Endothelial cell of umbilical vein (primary cell): ENCODE measurements around the gene KIF23. TPM values are rescaled to one million over a fixed set of nuclear protein-coding genes. Genes with fewer than 3 reads are reported as not detected.

ENCODE experiments used
- BruUV-seq: library from RNA; stranded (reverse); fragments of 400-500 nt; replicated peaks from 2 replicates; lab custom pipeline; 2021; lab: Mats Ljungman, UMichigan
- CTCF ChIA-PET: fragments of 300-600, 350-600 bp; sonication (Branson Sonifier 250); formaldehyde crosslinking; loops from one replicate; lab custom pipeline; 2021; ENCODE audit warnings: antibody characterized with exemption, inconsistent platforms; lab: Charles Lee
- POLR2A ChIA-PET: fragments of 300-600, 350-600 bp; sonication (Branson Sonifier 250); formaldehyde crosslinking; loops from one replicate; lab custom pipeline; 2021; ENCODE audit warnings: antibody characterized with exemption, inconsistent platforms; lab: Charles Lee
- DNase-seq: peaks from one replicate; pipeline ENCODE4 v3.0.0-alpha.2; 2011; ENCODE audit warnings: low read depth, low spot score
- FAIRE-seq: peaks from 2 replicates; lab custom pipeline; 2011; peaks lifted over from hg19 to GRCh38; lab: Jason Lieb, UNC
- H2AFZ ChIP-seq: 2 replicates; pipeline ENCODE4 v1.6.0; 2012; ENCODE audit warnings: low read depth, low read length, control low read depth, inconsistent platforms
- H3K27ac ChIP-seq: 2 replicates; pipeline ENCODE4 v1.5.1; 2011; ENCODE audit warnings: low read depth, mild to moderate bottlenecking, control low read depth, low read length, moderate library complexity; ENCODE audit not compliant: insufficient read depth
- H3K27me3 ChIP-seq, 2 experiments: 2 replicates each; pipeline versions ENCODE4 v1.6.0 to v1.6.1; 2011; ENCODE audit warnings: low read length in 2 of 2, mixed read lengths in 1 of 2; ENCODE audit not compliant: control insufficient read depth in 2 of 2, insufficient read depth in 2 of 2
- H3K36me3 ChIP-seq, 2 experiments: 2 replicates in 1 of 2; 3 replicates in 1 of 2; pipeline ENCODE4 v1.5.1; 2011; ENCODE audit warnings: low read length in 2 of 2, mild to moderate bottlenecking in 1 of 2, moderate library complexity in 1 of 2; ENCODE audit not compliant: control insufficient read depth in 2 of 2, insufficient read depth in 2 of 2; ENCODE audit errors: extremely low read depth in 1 of 2
- H3K4me1 ChIP-seq: 3 replicates; pipeline ENCODE4 v1.5.1; 2011; ENCODE audit warnings: mild to moderate bottlenecking, low read length; ENCODE audit not compliant: control insufficient read depth, insufficient read depth; ENCODE audit errors: extremely low read depth
- H3K4me2 ChIP-seq: 2 replicates; pipeline ENCODE4 v1.6.1; 2011; ENCODE audit warnings: low read length, control low read depth, mixed read lengths; ENCODE audit not compliant: insufficient read depth
- H3K4me3 ChIP-seq, 3 experiments: fragments of 200-600 bp in 1 of 3; sonication (generic), shearing (Covaris generic) in 1 of 3; replicated peaks in 1 of 3; 2 replicates each; pipeline ENCODE4 v1.5.1; 2011 to 2016; ENCODE audit warnings: control low read depth in 3 of 3, low read length in 3 of 3, mild to moderate bottlenecking in 2 of 3, inconsistent platforms in 1 of 3, low read depth in 1 of 3, moderate library complexity in 1 of 3; ENCODE audit not compliant: insufficient read depth in 1 of 3
- H3K79me2 ChIP-seq: 2 replicates; pipeline ENCODE4 v1.6.0; 2012; ENCODE audit warnings: low read length, inconsistent platforms; ENCODE audit not compliant: control insufficient read depth, insufficient read depth
- H3K9ac ChIP-seq: replicated peaks from 2 replicates; pipeline ENCODE3; 2011; ENCODE audit warnings: low read length, control low read depth; ENCODE audit not compliant: insufficient read depth; ENCODE audit errors: extremely low read depth
- H3K9me1 ChIP-seq: replicated peaks from 3 replicates; pipeline ENCODE4 v1.6.0; 2011; ENCODE audit warnings: mild to moderate bottlenecking, low read length; ENCODE audit not compliant: control insufficient read depth, insufficient read depth; ENCODE audit errors: extremely low read depth
- H3K9me3 ChIP-seq: replicated peaks from 2 replicates; pipeline ENCODE4 v1.5.1; 2012; ENCODE audit warnings: low read length, inconsistent platforms; ENCODE audit not compliant: control insufficient read depth, insufficient read depth
- H4K20me1 ChIP-seq: replicated peaks from 2 replicates; pipeline ENCODE3; 2011; ENCODE audit warnings: mild to moderate bottlenecking, low read length; ENCODE audit not compliant: control insufficient read depth, insufficient read depth; ENCODE audit errors: extremely low read depth
- EZH2 ChIP-seq: IDR thresholded peaks from 2 replicates; pipeline ENCODE4 v1.6.1; 2012; ENCODE audit warnings: borderline replicate concordance, low read depth, mild to moderate bottlenecking, moderate library complexity, low read length, inconsistent platforms; ENCODE audit not compliant: severe bottlenecking
- FOS ChIP-seq: IDR thresholded peaks from 2 replicates; pipeline ENCODE4 v1.6.1; 2011; ENCODE audit warnings: mild to moderate bottlenecking, low read length, moderate library complexity, borderline replicate concordance; ENCODE audit not compliant: insufficient read depth
- GATA2 ChIP-seq: IDR thresholded peaks from 2 replicates; pipeline ENCODE4 v1.7.0; 2011; ENCODE audit warnings: low read depth, mild to moderate bottlenecking, moderate library complexity, mixed read lengths, low read length; ENCODE audit not compliant: insufficient read length, insufficient read depth
- JUN ChIP-seq: IDR thresholded peaks from 2 replicates; pipeline ENCODE4 v1.6.1; 2011; ENCODE audit warnings: borderline replicate concordance, low read depth; ENCODE audit not compliant: insufficient read length, insufficient read depth
- MYC ChIP-seq: IDR thresholded peaks from one replicate; pipeline ENCODE4 v1.6.1; 2011; ENCODE audit warnings: mild to moderate bottlenecking, low read depth, low read length
- POLR2A ChIP-seq: IDR thresholded peaks from 2 replicates; pipeline ENCODE4 v1.6.1; 2012; ENCODE audit warnings: low read depth, mild to moderate bottlenecking, control low read depth, low read length
- POLR2AphosphoS5 ChIP-seq: IDR thresholded peaks from 2 replicates; pipeline ENCODE4 v1.6.1; 2012; ENCODE audit warnings: low read depth, mild to moderate bottlenecking, control low read depth, low read length, moderate library complexity; ENCODE audit not compliant: insufficient read depth
- dilution Hi-C: fragments of 300-500 bp; cut with MboI; formaldehyde crosslinking; loops from one replicate; pipeline ENCODE4 v1.15.0; 2019; ENCODE audit warnings: low sequenced_read_pairs; ENCODE audit not compliant: extremely low pct_ligation_motif_present
- intact Hi-C: fragments of 100-400 bp; cut with micrococcal nuclease; formaldehyde crosslinking; loops from one replicate; pipeline ENCODE4 v1.10.0; 2022
- polyA plus RNA-seq, 4 experiments: library from polyadenylated mRNA; depleted of rRNA in 3 of 4; stranded (reverse) in 3 of 4; unstranded in 1 of 4; fragments of >200 nt; gene quantifications; 2 replicates each; pipeline versions ENCODE4 v1.2.1 to v1.2.3, GENCODE V29; 2011 to 2012; ENCODE audit warnings: missing spikeins in 1 of 4
- total RNA-seq: library from RNA; stranded (reverse); gene quantifications from 2 replicates; pipeline ENCODE4 v1.2.3, GENCODE V29; 2021
- TF ChIP-seq, protein P1 (sequence below): IDR thresholded peaks from 2 replicates; pipeline ENCODE4 v1.6.1; 2011; ENCODE audit not compliant: insufficient read depth, insufficient read length
- TF ChIP-seq, protein P2 (sequence below), 2 donors: IDR thresholded peaks; 1 replicate in 1 of 2; 2 replicates in 1 of 2; pipeline ENCODE4 v1.5.1; 2011; ENCODE audit warnings: low read length in 2 of 2, mild to moderate bottlenecking in 2 of 2, moderate library complexity in 2 of 2, control low read depth in 1 of 2, inconsistent platforms in 1 of 2, low read depth in 1 of 2; ENCODE audit not compliant: insufficient read depth in 1 of 2; ENCODE audit errors: extremely low read depth in 1 of 2

The KIF23 gene
- total and polyA plus RNA-seq, 2 donors (not counting 3 experiments of a cell fraction or from before 2014, with no cell fraction given): 25.4 to 64.7 TPM

DNA sequence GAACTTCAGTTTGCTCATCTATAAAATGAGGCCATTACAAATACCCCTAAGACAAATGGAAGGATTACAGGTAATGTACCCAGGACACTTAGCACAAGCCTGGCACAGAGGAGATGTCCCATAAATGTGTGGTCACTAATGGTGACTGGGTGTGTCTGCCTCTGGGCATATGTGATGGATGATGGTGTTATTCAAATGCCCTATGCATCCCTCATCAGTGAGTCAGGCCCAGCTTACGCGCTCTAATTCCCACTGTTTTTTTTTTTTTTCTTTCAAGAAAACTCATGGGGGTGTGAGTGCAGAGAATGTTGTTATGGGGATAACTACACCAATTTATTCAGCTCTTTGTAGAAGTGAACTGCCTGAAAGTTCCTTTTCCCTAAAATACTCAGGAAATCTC is 23.6 kb upstream of the KIF23 start:
- TF ChIP-seq FOS (no peak), GATA2 (no peak), POLR2AphosphoS5 (no peak), POLR2A (no peak), MYC (no peak), EZH2 (no peak), JUN (no peak)
- TF ChIP-seq, protein P1, sequence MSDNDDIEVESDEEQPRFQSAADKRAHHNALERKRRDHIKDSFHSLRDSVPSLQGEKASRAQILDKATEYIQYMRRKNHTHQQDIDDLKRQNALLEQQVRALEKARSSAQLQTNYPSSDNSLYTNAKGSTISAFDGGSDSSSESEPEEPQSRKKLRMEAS: no peak
- TF ChIP-seq, protein P2, sequence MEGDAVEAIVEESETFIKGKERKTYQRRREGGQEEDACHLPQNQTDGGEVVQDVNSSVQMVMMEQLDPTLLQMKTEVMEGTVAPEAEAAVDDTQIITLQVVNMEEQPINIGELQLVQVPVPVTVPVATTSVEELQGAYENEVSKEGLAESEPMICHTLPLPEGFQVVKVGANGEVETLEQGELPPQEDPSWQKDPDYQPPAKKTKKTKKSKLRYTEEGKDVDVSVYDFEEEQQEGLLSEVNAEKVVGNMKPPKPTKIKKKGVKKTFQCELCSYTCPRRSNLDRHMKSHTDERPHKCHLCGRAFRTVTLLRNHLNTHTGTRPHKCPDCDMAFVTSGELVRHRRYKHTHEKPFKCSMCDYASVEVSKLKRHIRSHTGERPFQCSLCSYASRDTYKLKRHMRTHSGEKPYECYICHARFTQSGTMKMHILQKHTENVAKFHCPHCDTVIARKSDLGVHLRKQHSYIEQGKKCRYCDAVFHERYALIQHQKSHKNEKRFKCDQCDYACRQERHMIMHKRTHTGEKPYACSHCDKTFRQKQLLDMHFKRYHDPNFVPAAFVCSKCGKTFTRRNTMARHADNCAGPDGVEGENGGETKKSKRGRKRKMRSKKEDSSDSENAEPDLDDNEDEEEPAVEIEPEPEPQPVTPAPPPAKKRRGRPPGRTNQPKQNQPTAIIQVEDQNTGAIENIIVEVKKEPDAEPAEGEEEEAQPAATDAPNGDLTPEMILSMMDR (IDR thresholded peaks at IDR 0.05; ENCODE audit: extremely low read depth in 1 of 2, insufficient read depth in 1 of 2, low read depth in 1 of 2, low read length in 2 of 2): no peak
- H3K27me3 ChIP-seq: no peaks in the 10 kb centered on the region
- H3K27ac ChIP-seq: no peak overlapping the region
- no peak overlapping the region for H2AFZ ChIP-seq
- no peaks in the 10 kb centered on the region for H3K9me3 ChIP-seq
- peaks cover 7% of the 10 kb centered on the region for H3K4me1 ChIP-seq
- no peak overlapping the region for H3K9ac ChIP-seq
- DNase-seq (no peak), FAIRE-seq (no peak)
- no peak overlapping the region for H3K4me2 ChIP-seq
- H3K79me2 ChIP-seq: no peaks in the 10 kb centered on the region
- H3K4me3 ChIP-seq: no peak overlapping the region
- POLR2A ChIA-PET: no interaction called here
- dilution Hi-C loops (no loop called here), intact Hi-C loops (no loop called here)
- no peaks in the 10 kb centered on the region for H3K9me1 ChIP-seq
- no peaks in the 10 kb centered on the region for H3K36me3 ChIP-seq
- BruUV-seq: no TSS peak
- no peaks in the 10 kb centered on the region for H4K20me1 ChIP-seq
- CTCF ChIA-PET: interaction anchor here (1.2 to 1.8 kb wide), 4 partner anchors 123 to 331 kb away, joined by 3 to 6 read pairs (median 3); no protein-coding TSS in a partner anchor
